HK-2 (cell line): ENCODE data around the gene SERINC1.

Source experiments
- DNase-seq: peaks from one replicate; pipeline ENCODE4 v3.0.0-alpha.2; 2018; ENCODE audit not compliant: unreplicated experiment

The SERINC1 gene

DNA sequence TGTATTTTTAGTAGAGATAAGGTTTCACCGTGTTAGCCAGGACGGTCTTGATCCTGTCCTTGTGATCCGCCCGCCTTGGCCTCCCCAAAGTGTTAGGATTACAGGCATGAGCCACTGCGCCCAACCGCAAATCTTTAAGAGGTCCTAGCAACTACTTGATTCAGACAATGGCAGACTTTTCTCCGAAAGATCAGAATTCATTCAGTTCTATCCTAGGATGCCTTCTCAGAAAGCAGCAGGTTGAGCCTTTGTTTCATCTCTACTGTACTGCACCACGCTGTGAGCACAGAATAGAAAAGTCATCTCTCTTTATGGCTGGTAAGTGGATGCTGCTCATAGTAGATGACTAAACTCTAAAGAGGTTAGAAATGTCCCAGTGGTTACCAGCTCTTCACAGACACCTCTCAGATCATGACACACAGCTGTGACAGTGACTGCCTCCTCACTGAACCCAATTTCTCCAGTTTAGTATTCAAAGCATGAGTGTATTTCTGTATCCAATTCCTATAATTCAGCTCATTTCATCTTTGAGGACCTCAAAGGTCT, 78.2 kb downstream of the SERINC1 start:
- DNase-seq: no peak
